Stimulated activated CD4-positive, alpha-beta T cell treated with anti-CD3 and anti-CD28 coated beads, Interleukin-2, amount 100 ng/mL, for 24 hours (primary cell): Measurements from ENCODE around the gene NUDT22.
"Not testable (repeated sequence)": the region's sequence is repeated elsewhere in the genome, so short reads cannot be mapped to it uniquely, and the experiment has no call there.

Experiments
- DNase-seq, 2 donors: peaks; one replicate each; pipeline ENCODE4 v3.0.0-alpha.2; 2020

The NUDT22 gene

DNA sequence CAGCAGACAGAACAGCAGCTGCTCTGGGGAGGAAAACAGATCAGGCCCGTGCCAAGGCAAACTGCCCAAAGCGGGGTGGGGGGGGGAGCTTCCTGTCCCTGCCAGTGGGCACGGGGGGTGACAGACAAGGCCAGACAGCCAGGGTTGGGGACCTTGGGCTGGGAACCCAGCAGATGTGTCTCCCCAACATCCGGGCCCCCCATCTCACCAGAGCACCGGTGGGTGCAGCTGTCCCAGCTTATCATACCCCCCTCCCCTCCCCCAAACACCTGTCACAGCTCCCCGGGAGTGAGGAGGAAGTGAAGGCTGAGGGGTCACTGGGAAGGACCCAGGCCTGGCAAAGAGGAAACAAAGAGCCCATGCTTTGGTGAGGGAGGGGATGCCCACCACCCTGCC lies 19.3 kb downstream of the NUDT22 start:
- DNase-seq, result peak in 1 of 2 donors; percentile 34

DNA sequence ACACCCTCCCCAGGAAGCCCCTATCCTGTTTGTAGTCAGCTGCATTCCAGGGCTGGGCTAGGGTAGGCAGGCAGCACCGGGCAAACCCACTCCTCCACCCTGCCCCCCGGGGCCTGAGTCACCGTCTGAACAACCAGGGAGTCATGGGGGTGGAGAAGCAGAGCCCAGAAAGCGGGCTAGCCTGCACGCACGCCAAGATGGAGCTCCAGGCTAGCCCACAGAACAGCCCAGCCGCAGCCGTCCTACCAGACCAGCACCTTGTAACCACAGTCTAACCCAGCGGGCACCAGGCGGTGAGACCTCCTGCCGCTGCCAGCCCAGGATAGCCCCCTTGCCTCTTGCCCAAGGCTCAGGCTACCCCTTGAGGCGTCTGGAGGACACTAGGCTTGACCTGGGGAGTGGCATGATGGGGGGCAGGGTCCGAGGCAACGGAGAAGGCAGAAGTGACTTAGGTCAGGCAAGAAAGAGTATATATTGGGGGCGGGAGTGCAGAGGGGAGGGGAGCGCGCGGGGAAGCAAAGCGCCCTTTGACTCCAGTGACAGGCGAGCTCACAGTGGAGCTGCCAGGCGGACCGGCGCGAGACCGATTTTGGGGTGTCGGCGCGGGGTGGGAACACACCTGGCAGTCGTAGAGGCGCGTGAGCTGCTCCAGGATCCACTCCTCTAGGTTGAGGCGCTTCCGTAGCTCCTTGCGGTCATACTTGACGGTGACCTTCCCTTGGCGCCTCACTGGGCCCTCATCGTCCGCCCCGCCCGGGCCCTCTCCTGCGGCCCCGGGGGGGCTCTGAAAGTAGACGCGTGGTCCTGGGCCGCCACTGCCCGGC lies 19.9 kb downstream of the NUDT22 start:
- peak; percentile 83 to 85 for DNase-seq

DNA sequence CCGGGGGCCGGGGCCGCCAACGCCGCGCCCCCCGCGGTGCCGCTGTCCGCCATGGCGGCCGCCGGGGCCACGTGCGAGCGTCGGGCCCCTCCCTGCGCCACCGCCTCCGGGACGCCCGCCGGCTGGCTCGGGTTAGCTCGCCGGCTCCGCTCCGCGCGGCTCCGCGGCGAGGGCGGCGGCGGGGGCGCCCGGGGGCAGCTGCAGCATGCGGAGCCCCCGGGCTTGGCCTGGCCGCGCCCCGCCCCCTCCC lies 20.5 kb downstream of the NUDT22 start:
- DNase-seq, result not testable (repeated sequence)

DNA sequence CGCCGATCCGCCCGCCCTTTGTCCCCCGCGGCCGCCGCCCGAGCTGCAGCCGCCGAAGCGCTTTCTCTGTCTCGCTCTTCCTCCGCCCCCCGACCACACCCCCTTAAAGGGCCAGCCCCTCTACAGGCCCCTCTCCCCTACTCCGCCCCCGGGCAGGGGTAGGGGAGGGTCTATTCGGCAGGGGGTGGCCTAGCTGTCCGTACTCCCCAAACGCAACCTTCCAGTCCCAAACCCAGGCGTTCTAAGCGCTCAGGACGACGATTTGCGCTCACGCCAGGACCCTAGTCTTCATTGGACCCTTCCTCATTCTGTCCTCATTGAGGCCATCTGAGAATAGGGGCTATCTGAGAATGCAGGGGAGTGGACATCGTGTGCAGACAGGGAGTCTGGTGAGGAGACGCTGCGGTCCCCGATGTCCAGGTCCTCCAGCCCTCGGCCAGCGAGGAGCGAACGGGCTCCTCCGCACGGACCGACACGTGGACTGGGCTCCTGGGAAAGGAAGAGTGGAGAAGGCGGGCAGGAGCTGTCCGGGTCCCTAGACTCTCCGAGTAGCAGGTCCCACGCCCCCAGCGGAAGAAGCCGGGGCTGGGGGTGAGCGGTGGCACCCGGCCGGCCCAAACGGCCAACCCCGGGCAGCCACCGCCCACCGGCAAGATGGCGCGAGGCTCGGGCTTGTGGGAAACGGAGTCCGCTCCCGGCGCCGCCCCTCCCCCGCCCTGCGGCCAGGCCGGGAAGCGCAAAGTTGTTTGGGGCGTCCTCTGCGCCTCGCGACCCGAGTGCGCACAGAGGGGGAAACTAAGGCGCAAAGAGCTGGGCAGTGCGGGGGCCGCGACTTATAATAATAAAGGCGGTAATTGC lies 21.0 kb downstream of the NUDT22 start, which contains the start of gene PPP1R14B:
TSS of gene PPP1R14B (minus strand) at position 73 of the 858 bp plus-strand sequence. CDS start 270 bp downstream, outside the sequence.
- peak; percentile 88 to 89 for DNase-seq

DNA sequence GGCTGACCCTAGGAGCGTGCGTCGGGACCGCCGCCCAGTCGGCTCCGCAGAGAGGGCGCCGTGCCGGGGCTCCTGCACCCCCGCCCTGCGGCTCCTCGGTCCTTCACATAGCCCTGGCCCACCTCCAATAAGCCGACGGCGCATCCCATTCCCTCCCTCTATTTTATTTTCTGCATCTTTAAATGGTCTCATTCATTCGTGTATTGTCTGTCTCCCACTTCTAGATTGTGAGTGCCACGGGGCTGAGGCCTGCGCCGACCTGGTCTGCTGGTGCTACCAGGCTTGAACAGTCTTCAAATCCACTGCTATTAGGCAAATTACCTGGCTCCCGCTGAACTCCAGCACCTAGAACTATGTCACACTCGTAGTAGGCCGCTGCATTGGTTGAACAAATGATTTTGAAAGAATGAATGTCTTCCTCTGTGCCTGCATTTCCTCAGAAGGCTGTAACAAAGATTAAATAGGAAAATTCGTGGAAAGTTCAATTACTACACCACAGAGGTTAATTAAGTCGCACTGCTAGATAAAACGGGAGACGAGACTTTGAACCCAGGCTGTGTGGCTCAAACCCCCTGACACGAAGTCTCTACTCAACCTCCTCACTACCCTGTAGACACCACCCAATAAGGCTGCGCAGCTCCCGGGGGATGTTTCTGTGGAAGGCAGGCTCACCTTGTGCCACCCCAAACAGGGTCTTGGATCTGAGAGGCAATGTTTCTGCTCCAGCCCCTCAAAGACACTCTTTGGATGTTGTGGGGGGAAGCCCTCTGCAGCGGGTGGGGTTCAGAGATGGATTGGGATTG lies 21.9 kb downstream of the NUDT22 start:
- DNase-seq, result no peak

DNA sequence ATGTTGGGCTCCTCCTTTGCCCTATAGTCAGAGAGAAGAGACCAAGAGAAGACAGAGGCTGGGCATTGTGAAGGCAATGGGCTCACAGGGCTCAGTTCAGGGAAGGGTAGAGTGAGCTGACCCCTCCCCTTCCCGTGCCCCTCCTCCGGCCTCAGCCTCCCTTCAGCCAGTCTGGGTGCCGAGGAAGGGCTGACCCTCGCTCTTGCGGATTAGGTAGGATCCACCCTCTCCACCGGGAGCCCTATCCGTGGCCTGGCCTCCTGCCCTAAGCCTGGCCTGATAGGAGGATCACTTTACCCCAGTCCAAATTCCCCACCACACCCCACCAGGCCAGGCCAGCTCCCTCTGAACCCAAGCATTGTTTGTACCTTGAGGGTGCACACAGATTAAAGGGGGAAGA lies 22.5 kb downstream of the NUDT22 start:
- DNase-seq, result no peak

DNA sequence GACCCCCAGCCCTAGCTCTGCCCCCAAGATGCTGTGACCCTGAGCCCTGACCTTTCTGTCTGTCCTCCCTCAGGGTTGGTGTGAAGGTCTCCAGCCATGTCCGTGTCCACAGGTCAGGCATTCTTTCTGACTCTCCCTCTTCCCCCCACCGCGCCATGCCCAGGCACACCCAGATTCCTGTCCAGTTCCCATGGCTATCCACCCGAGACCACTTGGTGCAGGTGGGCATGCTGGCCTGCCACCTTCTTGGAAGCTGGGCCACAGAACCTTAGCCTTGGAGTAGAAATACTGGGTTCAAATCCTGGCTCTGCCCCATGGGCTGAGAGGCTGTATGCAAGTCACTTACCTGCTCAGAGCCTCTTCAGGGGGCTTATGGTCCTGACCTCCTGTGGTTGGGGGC lies 23.0 kb downstream of the NUDT22 start:
- no peak for DNase-seq

DNA sequence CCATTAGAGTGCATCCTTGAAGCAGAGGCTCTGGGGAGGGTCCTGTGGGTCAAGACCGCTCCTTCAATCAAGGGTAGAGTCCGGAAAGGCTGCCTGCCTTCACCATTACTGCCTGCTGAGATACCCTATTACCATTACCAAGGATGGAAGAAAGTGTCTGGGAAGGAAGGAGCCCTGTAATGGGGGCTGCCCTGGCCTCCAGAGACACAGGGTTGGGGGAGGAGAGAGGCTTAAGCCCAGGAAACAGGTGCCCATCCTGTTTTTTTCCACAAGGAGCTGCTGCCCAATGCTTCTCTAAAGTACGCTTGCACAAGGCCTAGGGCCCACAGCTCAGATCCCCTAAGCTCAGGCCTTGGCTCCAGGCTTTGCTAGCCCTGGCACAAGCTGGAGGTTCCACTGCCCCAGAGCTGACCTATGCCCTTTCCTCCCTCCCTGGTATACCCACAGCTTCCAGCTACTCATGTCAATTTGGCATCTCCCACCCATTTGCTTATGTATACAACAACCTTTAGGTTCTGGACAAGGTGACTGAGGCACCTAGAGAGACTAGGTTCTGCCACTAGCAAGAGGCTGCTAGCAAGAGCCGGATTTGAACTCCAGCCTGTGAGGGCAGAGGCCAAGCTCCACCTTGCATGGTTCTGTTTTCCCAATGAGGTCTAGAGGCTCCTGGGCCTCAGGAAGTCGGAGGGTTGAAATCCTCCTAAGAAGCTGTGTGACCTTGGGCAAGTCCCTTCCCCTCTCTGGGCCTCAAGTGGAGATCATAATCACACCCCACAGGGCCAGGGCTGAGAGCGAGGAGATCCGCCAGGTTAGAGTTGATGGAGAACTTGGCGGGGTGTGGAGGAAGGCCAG lies 23.7 kb downstream of the NUDT22 start:
- DNase-seq, result no peak

DNA sequence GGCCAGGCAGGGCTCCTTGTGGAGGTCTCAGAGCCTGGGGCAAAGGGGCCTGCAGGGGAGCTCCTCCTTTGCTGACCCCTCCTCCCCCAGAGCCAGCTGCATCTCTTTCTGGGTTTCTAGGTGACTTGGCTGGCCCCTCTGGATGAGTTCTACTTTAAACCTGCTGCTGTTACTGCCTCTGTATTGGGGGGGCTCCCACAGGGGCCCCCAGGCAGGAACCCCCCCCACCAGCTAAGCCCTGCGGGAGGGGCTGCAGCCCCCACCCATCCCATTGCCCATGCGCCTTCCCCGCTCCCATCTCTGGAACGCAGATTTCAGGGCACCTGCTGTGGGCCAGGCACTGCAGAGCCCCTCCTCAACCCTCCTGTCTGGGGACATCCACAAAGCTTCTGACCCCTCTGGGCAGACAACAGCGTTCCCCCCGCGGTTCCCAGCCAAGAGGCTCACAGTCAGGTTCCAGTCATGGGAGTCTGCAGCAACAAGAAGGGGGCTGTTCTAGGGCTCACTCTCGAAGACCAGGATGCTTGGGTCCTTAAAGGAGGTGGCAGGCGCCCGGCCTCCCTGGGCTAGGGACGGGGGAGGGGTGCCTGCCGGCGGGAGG lies 24.4 kb downstream of the NUDT22 start:
- no peak for DNase-seq

DNA sequence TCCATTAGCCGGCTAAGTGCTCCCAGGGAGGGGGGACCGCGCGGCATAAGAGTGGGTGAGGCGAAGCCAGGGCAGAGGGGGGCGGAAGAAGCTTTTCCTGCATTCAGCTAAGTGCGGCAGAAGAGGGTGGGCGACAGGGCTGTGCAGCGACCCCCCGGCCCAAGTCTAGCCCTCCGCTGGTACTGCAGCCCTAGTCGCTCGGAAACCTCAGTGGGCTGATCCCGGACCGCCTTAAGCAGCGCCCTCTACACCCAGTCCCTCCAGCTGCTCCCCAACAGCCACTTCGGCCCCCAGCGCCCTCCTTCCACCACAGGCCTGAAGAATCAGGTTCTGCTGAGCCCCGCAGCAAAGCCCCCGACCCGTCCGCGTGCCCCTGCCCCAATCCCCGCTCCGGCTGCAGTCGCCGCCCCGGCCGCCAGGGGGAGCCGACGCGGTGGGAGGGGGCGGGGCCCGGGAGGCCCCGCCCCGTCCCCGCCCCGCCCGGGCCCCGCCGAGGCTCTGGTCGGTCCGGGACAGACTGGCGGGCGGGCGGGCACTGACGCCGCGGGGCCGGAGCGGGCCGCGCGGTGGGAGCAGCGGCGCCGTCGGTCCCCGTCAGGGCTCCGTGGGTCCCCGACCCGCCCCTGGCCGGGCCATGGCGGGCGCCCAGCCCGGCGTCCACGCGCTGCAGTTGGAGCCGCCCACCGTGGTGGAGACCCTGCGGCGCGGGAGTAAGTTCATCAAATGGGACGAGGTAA lies 25.1 kb downstream of the NUDT22 start, which contains the start of gene PLCB3:
TSS of gene PLCB3 (plus strand) at position 515 of the 737 bp plus-strand sequence. CDS start at position 635, 120 bp downstream.
- DNase-seq, result peak; percentile 70 to 75

DNA sequence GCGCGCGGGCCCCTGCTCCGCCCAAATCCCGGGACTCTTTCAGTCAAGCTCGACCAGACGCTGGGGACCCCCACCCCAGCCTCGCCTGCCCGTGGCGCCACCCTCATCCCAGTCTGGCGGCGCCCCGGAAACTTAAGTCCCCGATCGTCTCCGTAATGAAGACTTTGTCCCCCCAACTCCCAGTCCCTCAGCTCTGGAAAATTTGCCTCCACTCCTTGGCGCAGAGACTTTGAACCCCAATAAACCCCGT lies 25.6 kb downstream of the NUDT22 start:
- DNase-seq, result no peak

DNA sequence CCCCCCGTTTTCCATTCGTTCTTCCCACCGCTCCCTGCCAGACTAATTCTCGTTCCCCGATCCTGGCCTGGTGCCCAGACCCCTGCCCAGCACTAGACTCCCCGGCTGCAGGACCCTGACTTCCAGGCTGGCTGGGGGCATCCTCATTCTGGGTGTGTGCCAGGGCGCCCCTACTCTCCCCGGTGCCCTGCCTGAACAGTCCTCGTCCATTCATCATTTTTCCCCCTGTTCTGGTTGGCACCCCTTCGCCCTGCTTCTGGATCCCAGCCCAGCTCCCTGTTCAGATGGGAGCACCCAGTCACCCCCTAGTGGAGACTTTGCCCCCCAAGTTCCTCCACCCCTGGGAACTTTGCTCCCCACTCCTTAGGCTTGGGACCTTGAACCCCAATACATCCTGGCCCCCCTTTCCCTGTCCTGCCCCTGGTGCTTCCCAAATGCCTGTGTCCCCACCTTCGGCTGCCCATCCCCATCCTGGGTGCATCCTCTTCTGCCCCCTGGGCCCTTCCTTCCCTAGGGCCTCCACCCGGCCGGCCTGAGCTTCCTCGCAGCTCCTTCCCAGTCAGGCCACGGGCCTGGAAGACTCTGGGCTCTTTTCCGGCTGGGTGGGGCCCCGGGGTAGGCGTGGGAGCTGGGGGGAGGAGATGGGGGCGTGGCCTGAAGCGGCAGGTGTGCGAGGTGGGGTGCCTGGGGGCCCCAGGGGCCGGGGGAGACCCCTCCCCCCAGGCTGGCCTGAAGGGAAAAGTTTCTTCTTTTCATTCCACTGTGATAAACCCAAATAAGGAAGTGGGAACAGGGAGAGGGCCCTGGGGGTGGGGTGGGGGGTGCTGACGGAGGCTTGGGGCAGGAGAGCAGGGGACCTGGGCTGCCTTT lies 26.2 kb downstream of the NUDT22 start:
- DNase-seq, result peak in 1 of 2 donors; percentile 52

DNA sequence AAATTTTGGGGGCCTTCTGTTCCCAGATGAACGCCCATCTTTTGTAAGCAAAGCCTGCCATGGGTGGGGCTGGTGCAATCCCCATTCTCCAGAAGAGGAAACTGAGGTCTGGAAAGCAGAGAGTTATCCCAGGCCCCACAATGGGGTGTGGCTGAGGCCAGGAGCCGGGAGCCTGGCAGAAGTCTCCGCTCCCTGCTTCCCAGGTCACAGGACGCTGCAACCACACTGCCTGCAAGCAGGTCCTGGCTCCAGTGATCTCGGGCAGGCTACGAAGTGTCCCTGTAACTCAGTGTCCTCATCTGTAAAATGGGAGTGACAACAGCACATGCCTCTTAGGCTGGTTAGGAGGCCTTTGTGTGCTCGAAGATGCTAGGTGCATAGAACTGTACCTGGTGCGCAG lies 27.0 kb downstream of the NUDT22 start:
- DNase-seq, result no peak

DNA sequence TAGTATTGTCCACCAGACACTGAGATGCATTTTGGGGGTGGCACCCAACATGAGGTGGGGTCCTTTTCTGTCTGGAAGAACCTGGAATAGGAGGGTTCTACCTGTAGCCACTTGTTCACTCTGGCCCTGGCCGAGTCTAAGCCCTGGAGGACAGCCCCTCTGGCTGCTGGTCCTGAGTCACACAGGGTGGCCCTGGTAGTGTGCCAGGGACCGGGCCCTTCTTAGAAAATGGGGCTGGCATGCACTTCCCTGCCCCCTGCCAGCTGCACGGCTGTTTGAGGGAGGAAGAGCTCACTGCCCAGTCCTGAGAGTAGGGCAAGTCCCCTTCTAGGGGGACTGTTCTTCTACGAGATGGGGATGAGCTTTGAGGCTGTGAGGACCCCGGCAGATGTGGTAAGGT lies 27.4 kb downstream of the NUDT22 start:
- no peak for DNase-seq

DNA sequence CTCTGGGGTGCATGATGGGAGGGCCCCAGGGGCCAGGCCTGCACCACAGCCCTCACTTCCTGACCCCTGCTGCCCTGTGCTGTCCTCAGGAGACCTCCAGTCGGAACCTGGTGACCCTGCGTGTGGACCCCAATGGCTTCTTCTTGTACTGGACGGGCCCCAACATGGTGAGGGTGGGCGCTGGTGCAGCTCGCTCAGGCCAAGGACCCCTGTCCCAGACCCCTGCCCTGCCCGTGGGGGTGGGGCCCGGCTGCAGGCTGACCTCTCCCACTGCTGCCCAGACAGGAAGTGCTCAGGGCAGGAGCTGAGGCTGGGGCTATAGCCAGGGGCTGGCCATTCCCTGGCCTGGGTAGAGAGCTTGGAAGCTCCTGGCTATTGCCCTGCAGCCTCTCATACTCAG lies 28.3 kb downstream of the NUDT22 start:
- no peak for DNase-seq

DNA sequence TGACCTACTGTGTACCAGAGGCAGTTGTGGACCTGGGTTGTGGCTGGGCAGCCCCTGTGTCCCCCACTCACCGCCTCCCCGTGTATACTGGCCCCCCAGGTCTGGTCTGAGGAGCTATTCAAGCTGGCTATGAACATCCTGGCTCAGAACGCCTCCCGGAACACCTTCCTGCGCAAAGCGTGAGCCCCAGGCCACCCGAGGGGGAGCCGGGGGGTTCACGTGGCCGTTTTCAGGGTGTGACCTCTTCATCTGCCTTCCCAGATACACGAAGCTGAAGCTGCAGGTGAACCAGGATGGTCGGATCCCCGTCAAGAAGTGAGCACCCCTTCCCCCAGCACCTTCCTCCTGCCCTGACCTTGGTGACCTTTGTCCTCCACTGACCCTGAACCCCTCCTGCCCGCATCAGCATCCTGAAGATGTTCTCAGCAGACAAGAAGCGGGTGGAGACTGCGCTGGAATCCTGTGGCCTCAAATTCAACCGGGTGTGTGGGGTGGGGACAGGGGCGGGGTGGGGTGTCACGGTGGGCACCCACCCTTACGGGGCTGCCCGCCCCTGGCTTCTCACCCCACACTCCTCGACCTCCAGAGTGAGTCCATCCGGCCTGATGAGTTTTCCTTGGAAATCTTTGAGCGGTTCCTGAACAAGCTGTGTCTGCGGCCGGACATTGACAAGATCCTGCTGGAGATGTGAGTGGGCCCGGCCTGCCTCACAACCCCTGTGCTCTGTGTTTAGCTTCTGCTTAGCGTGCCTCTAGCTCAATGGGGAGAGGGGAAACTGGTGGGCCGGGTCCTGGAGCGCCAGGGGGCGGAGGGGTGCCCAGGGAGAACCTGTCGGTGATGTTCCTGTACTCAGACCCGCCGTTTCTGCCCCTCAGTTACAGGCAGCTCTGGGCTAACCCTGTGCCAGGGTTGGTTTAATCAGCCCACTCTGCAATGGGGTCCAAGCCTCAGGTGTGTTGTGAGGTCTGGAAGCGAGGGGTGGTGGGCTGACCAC lies 29.4 kb downstream of the NUDT22 start:
- DNase-seq, result no peak

DNA sequence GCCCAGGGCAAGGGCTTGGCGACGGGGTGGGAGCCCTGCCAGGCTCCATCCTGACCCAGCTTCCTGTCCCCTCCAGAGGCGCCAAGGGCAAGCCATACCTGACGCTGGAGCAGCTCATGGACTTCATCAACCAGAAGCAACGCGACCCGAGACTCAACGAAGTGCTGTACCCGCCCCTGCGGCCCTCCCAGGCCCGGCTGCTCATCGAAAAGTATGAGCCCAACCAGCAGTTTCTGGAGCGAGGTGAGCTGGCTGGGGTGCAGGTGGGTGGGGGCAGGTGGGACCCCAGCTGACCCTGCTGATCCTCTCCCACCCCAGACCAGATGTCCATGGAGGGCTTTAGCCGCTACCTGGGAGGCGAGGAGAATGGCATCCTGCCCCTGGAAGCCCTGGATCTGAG lies 30.2 kb downstream of the NUDT22 start:
- DNase-seq, result no peak

DNA sequence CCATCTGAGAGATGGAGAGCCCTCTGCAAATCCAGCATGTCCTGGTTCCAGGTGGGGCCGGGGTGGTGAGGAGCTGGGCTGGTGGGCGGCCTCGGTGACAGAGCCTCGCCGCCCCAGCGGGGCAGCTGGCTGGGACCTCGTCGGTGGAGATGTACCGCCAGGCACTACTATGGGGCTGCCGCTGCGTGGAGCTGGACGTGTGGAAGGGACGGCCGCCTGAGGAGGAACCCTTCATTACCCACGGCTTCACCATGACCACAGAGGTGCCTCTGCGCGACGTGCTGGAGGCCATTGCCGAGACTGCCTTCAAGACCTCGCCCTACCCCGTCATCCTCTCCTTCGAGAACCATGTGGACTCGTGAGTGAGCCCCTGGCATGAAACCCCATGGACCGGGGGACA lies 32.3 kb downstream of the NUDT22 start:
- DNase-seq, result no peak

DNA sequence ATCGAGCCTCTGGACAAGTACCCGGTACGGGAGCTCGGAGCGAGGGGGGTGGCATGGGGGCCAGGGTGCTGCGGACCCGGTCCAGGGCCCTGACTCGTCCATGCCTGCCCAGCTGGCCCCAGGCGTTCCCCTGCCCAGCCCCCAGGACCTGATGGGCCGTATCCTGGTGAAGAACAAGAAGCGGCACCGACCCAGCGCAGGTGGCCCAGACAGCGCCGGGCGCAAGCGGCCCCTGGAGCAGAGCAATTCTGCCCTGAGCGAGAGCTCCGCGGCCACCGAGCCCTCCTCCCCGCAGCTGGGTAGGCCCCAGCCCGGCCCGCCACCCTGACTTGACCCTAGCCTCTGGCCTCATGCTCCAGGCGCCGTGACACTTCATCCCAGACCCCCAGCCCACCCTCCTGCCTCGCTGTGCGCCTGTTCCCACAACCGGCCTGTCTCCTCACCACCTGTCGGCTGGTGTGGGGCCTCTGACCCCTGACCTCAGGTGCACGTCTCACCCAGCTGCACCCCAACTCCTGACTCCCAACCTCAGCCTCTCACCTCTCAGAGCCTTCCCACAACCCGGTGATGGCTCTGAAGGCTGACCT lies 33.0 kb downstream of the NUDT22 start:
- no peak for DNase-seq
